Caco-2 (cell line): ENCODE results near the gene SPATC1L. TPM values are rescaled to one million over a fixed set of nuclear protein-coding genes. Genes with fewer than 3 reads are reported as not detected.
A peak's percentile ranks its signal among the peaks of the same experiment; 100 is the strongest.

Source experiments
- BruUV-seq: library from RNA; stranded (reverse); fragments of 400-500 nt; replicated peaks from 2 replicates; lab custom pipeline; 2021; lab: Mats Ljungman, UMichigan
- CTCF ChIA-PET: fragments of 300-600 bp; sonication (Branson Sonifier 250); formaldehyde crosslinking; loops from one replicate; lab custom pipeline; 2022; ENCODE audit warnings: antibody characterized with exemption; lab: Charles Lee
- POLR2A ChIA-PET: fragments of 300-600 bp; sonication (Branson Sonifier 250); formaldehyde crosslinking; loops from one replicate; lab custom pipeline; 2022; ENCODE audit warnings: antibody characterized with exemption; lab: Charles Lee
- DNase-seq, 2 experiments: peaks; one replicate each; pipeline versions ENCODE4 v3.0.0 to v3.0.0-alpha.2; 2020 to 2022
- H3K27me3 ChIP-seq: replicated peaks from 2 replicates; pipeline ENCODE4 v1.6.0; 2011; ENCODE audit warnings: low read length; ENCODE audit not compliant: control insufficient read depth, insufficient read depth
- H3K36me3 ChIP-seq: 2 replicates; pipeline ENCODE4 v1.5.1; 2011; ENCODE audit warnings: low read length; ENCODE audit not compliant: control insufficient read depth, insufficient read depth
- H3K4me1 ChIP-seq: fragments of 250-450 bp; sonication (Bioruptor Pico); 2 replicates; pipeline ENCODE4 v1.5.1; 2020; ENCODE audit warnings: mild to moderate bottlenecking
- H3K4me3 ChIP-seq: 2 replicates; pipeline ENCODE4 v1.5.1; 2011; ENCODE audit warnings: low read depth, mild to moderate bottlenecking, control low read depth, low read length
- H3K9me3 ChIP-seq: fragments of 250-450 bp; sonication (Bioruptor Pico); 2 replicates; pipeline ENCODE4 v1.5.1; 2020; ENCODE audit warnings: mild to moderate bottlenecking, moderate library complexity
- H3K27ac Mint-ChIP-seq: one replicate; pipeline ENCODE4 v1.8.0; 2022; ENCODE audit warnings: mixed read lengths; ENCODE audit not compliant: unreplicated experiment
- H3K27me3 Mint-ChIP-seq: one replicate; pipeline ENCODE4 v1.8.0; 2022; ENCODE audit warnings: mixed read lengths; ENCODE audit not compliant: insufficient read depth, unreplicated experiment
- H3K36me3 Mint-ChIP-seq: one replicate; pipeline ENCODE4 v1.8.0; 2022; ENCODE audit warnings: mild to moderate bottlenecking, mixed read lengths; ENCODE audit not compliant: insufficient read depth, unreplicated experiment
- H3K4me1 Mint-ChIP-seq: one replicate; pipeline ENCODE4 v1.8.0; 2022; ENCODE audit warnings: low read depth, mixed read lengths; ENCODE audit not compliant: unreplicated experiment
- H3K4me3 Mint-ChIP-seq: one replicate; pipeline ENCODE4 v1.8.0; 2022; ENCODE audit warnings: mild to moderate bottlenecking, moderate library complexity, mixed read lengths; ENCODE audit not compliant: unreplicated experiment
- H3K9me3 Mint-ChIP-seq: one replicate; pipeline ENCODE4 v1.8.0; 2022; ENCODE audit warnings: mixed read lengths; ENCODE audit not compliant: unreplicated experiment
- intact Hi-C: fragments of 100-400 bp; cut with micrococcal nuclease; formaldehyde crosslinking; loops from one replicate; pipeline ENCODE4 v1.10.0; 2022; ENCODE audit not compliant: unreplicated experiment
- total RNA-seq: library from RNA; stranded (reverse); gene quantifications from 2 replicates; pipeline ENCODE4 v1.2.3, GENCODE V29; 2022
- TF ChIP-seq, protein P1 (sequence below), 2 experiments: fragments of 200-600 bp in 1 of 2; IDR thresholded peaks; 1 replicate in 1 of 2; 2 replicates in 1 of 2; pipeline versions ENCODE4 v1.5.1 to v1.8.0; 2011 to 2022; ENCODE audit warnings: antibody characterized with exemption in 1 of 2, control low read depth in 1 of 2, inconsistent platforms in 1 of 2, low read depth in 1 of 2, low read length in 1 of 2, mild to moderate bottlenecking in 1 of 2, moderate library complexity in 1 of 2; ENCODE audit not compliant: insufficient read depth in 1 of 2, severe bottlenecking in 1 of 2, unreplicated experiment in 1 of 2

The SPATC1L gene
- total RNA-seq, 1 experiment from 2014 or later = 3.1 TPM

DNA sequence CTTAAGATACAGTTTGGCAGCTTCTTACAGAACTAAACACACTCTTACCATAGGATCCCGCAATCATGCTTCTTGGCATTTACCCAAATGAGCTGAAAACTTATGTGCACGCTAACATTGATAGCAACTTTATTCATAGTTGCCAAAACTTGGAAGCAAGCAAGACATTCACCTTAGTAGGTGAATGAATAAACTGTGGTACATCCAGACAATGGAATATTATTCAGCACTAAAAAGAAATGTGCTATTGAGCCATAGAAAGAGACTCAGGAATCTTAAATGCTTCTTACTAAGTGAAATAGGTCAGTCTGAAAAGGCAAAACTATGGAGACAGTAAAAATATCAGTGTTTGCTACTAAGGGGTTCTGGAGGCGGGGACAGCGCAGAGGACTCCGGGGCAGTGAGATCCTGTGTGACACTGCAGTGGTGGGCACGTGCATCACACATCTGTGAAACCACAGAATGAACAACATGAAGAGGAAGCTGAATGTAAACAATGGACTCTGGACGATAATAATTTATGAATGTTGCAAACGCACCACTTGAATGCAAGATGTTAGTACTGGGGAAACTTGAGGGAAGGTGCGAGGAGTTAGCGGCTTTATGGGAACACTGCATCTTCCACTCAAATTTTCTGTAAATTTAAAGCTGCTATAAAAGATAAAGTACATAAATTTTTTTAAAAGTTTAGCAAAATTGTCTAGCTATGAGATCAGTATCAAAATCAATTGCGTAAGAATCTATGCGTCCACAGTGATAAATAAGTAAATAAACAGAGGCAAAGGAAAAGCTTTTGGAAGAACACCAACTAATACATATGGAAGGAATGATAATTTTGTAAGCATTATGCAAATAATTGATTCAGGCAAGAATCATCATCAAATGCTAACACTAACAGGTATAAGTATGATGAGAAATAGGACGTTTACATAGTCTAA is 15.4 kb upstream of the SPATC1L start:
- H3K36me3 ChIP-seq = peaks cover 2% of the 10 kb centered on the region
- H3K4me3 Mint-ChIP-seq = no peak overlapping the region
- H3K9me3 Mint-ChIP-seq = no peaks in the 10 kb centered on the region
- ChIA-PET CTCF (interaction anchor here (1.0 kb wide), 1 partner anchor 56 kb away, joined by 5 read pairs; no protein-coding TSS in a partner anchor), POLR2A (no interaction called here)
- no peaks in the 10 kb centered on the region for H3K4me1 Mint-ChIP-seq
- no peak for DNase-seq
- H3K36me3 Mint-ChIP-seq = peaks cover 70% of the 10 kb centered on the region
- H3K27me3 ChIP-seq = no peaks in the 10 kb centered on the region
- intact Hi-C loops = no loop called here
- no peaks in the 10 kb centered on the region for H3K27me3 Mint-ChIP-seq
- H3K4me1 ChIP-seq = no peaks in the 10 kb centered on the region
- TF ChIP-seq, protein P1, sequence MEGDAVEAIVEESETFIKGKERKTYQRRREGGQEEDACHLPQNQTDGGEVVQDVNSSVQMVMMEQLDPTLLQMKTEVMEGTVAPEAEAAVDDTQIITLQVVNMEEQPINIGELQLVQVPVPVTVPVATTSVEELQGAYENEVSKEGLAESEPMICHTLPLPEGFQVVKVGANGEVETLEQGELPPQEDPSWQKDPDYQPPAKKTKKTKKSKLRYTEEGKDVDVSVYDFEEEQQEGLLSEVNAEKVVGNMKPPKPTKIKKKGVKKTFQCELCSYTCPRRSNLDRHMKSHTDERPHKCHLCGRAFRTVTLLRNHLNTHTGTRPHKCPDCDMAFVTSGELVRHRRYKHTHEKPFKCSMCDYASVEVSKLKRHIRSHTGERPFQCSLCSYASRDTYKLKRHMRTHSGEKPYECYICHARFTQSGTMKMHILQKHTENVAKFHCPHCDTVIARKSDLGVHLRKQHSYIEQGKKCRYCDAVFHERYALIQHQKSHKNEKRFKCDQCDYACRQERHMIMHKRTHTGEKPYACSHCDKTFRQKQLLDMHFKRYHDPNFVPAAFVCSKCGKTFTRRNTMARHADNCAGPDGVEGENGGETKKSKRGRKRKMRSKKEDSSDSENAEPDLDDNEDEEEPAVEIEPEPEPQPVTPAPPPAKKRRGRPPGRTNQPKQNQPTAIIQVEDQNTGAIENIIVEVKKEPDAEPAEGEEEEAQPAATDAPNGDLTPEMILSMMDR (IDR thresholded peaks at IDR 0.05; ENCODE audit: insufficient read depth in 1 of 2, low read depth in 1 of 2, low read length in 1 of 2, severe bottlenecking in 1 of 2, unreplicated experiment in 1 of 2) = no peak
- H3K9me3 ChIP-seq = no peaks in the 10 kb centered on the region
- BruUV-seq = no TSS peak
- no peak overlapping the region for H3K4me3 ChIP-seq
- H3K27ac Mint-ChIP-seq = no peak overlapping the region

DNA sequence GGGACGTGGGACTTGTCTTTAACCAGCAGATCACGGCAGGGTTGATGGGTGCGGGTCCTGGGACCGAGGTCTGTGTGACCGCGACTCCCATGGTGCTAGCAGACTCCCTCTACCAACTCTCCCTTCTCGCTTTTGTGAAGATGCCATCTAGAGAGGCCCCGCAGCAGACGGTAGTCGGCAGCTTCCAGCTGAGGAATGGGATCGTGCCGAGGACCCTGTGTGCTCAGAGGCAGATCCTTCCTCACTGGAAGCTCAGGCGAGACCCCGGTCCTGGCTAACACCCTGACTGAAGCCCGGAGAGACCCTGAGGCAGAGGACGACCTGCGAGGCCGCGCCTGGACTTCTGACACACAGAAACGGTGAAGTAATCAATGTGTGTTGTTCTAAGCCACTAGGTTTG is 12.5 kb upstream of the SPATC1L start:
- intact Hi-C loops = no loop called here
- Histone ChIP-seq H3K36me3 (peaks cover 8% of the 10 kb centered on the region), H3K27me3 (no peaks in the 10 kb centered on the region), H3K4me3 (no peak overlapping the region), H3K4me1 (no peaks in the 10 kb centered on the region), H3K9me3 (no peaks in the 10 kb centered on the region)
- TF ChIP-seq, protein P1 (IDR thresholded peaks at IDR 0.05; ENCODE audit: insufficient read depth in 1 of 2, low read depth in 1 of 2, low read length in 1 of 2, severe bottlenecking in 1 of 2, unreplicated experiment in 1 of 2) = no peak
- BruUV-seq = no TSS peak
- ChIA-PET POLR2A (no interaction called here), CTCF (no interaction called here)
- Mint-ChIP-seq H3K36me3 (peaks cover 62% of the 10 kb centered on the region), H3K27me3 (no peaks in the 10 kb centered on the region), H3K4me3 (no peak overlapping the region), H3K27ac (no peak overlapping the region), H3K4me1 (no peaks in the 10 kb centered on the region), H3K9me3 (no peaks in the 10 kb centered on the region)
- peak in 1 of 2 experiments; percentile 7 for DNase-seq

DNA sequence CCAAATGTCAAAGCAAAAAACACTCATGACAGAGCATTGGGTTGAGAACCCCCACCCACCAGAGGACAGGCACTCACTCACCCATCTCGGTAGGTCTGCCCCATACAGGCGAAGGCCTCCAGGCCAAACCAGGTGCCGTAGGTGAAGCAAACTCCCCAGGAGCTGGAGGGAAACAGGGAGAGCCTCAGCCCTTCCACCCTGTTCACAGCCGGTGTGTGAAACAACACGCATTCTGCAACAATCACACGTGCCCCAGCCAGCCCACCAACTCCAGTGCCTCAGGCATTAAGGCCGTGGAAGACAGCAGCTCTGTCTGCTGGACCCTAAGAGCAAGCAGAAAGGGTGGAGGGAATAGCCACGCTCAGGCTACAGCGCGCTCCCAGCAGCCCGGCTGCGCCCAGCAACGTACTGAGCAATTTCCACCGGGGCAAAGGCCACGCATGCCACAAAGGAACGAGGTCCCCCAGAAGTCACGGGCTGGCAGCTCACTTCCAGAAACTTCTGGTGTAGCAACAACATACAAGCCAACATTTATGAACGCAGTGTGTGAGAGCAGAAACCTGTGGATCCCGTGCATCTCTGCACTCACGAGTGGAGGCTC is 11.4 kb upstream of the SPATC1L start:
- Mint-ChIP-seq H3K27me3 (no peaks in the 10 kb centered on the region), H3K9me3 (no peaks in the 10 kb centered on the region), H3K4me3 (no peak overlapping the region), H3K36me3 (peaks cover 68% of the 10 kb centered on the region), H3K27ac (no peak overlapping the region), H3K4me1 (no peaks in the 10 kb centered on the region)
- no peak for DNase-seq
- H3K9me3 ChIP-seq = no peaks in the 10 kb centered on the region
- intact Hi-C loops = no loop called here
- ChIA-PET POLR2A (no interaction called here), CTCF (no interaction called here)
- H3K4me3 ChIP-seq = no peak overlapping the region
- no TSS peak for BruUV-seq
- TF ChIP-seq, protein P1 (IDR thresholded peaks at IDR 0.05; ENCODE audit: insufficient read depth in 1 of 2, low read depth in 1 of 2, low read length in 1 of 2, severe bottlenecking in 1 of 2, unreplicated experiment in 1 of 2) = no peak
- no peaks in the 10 kb centered on the region for H3K4me1 ChIP-seq
- H3K27me3 ChIP-seq = no peaks in the 10 kb centered on the region
- H3K36me3 ChIP-seq = peaks cover 8% of the 10 kb centered on the region
